GM21447 (cell line): ENCODE results near the gene LRRC61.
A peak's percentile ranks its signal among the peaks of the same experiment; 100 is the strongest.
"Not testable (repeated sequence)": the region's sequence is repeated elsewhere in the genome, so short reads cannot be mapped to it uniquely, and the experiment has no call there.

Experiments used
- ATAC-seq: cut with Tn5 transposase; IDR thresholded peaks from one replicate; pipeline ENCODE4 v1.9.1; 2021; ENCODE audit not compliant: unreplicated experiment

Gene LRRC61, protein sequence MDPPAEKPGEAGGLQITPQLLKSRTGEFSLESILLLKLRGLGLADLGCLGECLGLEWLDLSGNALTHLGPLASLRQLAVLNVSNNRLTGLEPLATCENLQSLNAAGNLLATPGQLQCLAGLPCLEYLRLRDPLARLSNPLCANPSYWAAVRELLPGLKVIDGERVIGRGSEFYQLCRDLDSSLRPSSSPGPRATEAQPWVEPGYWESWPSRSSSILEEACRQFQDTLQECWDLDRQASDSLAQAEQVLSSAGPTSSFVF

DNA sequence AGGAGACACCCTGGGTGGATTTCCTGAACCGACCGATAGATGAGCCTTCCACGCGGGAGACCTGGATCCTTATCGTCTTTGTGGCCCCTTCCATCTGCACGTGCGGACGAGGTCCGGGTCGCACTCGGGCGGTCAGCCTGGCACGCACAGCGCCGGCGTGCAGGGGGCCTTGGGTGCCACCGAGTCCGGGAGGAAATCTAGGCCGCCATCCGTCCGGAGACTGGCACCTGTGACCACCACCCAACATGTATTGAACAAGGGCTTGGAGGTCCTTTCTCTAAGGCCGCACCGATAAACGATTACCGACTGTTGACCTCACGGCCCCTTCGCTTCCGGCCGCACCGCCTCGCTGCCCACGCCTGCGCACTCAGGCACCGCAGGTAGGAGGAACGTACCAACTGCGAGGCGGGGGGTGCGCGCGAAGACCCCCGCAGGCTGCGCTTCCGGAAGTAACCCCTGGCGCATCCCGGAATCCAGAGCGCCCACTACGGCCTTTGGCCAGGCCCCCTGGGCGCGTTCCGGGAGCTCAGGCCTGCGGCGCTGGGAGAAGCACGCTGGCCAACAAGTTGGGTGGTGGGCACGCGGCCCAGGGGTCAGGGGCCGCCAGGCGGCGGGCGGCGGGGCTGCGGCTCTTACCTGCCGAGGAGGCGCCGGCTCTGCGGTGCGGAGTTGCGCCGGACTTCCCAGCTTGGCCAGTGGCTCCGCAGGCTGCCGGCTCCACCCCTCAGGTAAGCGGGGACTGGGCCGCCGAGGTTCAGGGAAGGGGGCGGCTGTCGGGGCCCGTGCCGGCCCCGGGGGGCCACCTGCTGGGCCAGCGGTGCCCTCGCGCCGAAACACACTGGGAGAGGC, at the start of gene LRRC61, which contains the start of gene ACTR3C:
Gene LRRC61 (plus strand): TSS at position 523 of the 849 bp plus-strand sequence. CDS start 13,507 bp downstream, outside the sequence.
Gene ACTR3C (minus strand): TSS at position 713 of the 849 bp plus-strand sequence. CDS start 28,249 bp downstream, outside the sequence.
- ATAC-seq: peak; percentile 65

GRCh38 chr7:150276132-150276695, 46.9 kb upstream of the LRRC61 start:
- peak; percentile 57 for ATAC-seq

GRCh38 chr7:150278383-150278782, 44.8 kb upstream of the LRRC61 start:
- ATAC-seq: not testable (repeated sequence)

DNA sequence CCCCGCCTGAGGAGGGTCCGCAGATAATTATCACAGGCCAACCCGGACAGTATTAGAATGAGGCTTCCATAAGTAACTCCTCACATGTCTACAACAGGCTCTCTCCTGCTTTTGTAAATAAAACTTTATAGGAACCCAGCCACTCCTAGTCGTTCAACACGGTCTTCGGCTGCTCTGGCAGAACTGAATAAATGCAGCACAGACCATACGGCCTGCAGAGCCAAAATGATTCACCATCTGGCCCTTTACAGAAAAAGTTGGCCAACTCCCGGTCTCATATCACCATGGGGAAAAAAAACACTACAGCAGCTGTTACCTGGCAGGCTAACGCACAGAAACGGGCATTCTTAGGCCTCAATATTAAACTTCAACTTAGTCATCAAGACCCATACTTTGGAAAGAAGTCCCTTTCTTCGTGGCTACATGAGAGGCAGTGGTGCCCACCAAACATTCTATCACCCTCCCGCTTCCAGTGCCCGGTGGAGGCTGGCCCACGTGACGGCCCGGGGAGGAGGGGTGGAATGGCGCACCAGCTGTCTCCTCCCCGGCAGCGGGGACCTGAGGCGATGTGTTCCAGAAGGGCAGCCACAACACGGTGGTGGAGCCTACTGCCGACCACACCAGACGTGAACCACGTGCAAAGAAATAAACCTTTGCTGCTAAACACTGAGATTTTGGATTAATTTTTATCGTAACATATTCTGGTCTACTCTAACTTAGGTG, 41.3 kb upstream of the LRRC61 start:
- ATAC-seq: not testable (repeated sequence)

GRCh38 chr7:150283111-150283510, 40.0 kb upstream of the LRRC61 start:
- not testable (repeated sequence) for ATAC-seq

- not testable (repeated sequence) for ATAC-seq
These were observed 39.5 kb upstream of the LRRC61 start for GRCh38 chr7:150283608-150284007.

GRCh38 chr7:150285849-150286754, 37.1 kb upstream of the LRRC61 start:
- not testable (repeated sequence) for ATAC-seq

GRCh38 chr7:150287815-150288214, 35.3 kb upstream of the LRRC61 start:
- ATAC-seq: not testable (repeated sequence)

GRCh38 chr7:150288816-150289215, 34.3 kb upstream of the LRRC61 start:
- ATAC-seq: not testable (repeated sequence)

GRCh38 chr7:150290317-150290716, 32.8 kb upstream of the LRRC61 start:
- ATAC-seq: not testable (repeated sequence)

GRCh38 chr7:150295027-150295426, 28.1 kb upstream of the LRRC61 start:
- ATAC-seq: not testable (repeated sequence)

DNA sequence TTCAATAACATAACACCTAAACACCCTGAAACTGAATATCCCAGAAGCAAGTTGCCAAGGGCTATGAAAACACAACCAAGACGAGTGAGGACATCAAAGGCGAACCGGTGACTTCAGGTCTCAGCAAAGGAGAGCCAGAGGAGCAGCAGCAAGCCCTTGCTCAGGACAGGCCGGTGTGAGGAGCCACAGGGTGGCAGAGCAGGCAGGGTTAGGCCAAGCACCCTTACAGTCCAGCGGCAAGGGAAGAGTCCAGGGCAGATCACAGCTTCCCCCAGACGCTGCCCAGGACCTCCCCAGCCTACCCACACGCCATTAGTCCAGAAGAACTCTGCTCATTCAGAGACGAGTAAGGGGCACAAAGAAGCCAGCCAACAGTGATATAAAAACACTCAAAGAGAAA, 27.5 kb upstream of the LRRC61 start:
- ATAC-seq: not testable (repeated sequence)

DNA sequence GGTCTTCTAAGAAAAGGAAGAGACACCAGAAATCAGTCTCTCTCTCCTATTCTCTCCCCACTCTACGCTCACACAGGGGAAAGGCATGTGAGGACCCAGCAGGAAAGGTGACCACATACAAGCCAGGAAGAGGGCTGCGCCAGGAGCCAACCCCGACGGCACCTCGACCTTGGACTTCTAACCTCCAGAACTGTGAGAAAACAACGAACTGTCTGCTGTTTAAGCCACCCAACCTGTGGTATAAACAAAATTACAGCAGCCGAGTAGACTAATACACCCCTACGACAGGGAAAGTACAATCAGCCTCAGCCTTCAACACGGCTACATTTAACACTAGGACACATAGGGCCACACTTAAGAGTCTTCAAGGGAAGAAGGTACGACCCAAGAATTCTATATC, 26.4 kb upstream of the LRRC61 start:
- not testable (repeated sequence) for ATAC-seq

- not testable (repeated sequence) for ATAC-seq
These were observed 25.2 kb upstream of the LRRC61 start for GRCh38 chr7:150297978-150298377.

- ATAC-seq: not testable (repeated sequence)
These were observed 20.2 kb upstream of the LRRC61 start for GRCh38 chr7:150302908-150303310.

DNA sequence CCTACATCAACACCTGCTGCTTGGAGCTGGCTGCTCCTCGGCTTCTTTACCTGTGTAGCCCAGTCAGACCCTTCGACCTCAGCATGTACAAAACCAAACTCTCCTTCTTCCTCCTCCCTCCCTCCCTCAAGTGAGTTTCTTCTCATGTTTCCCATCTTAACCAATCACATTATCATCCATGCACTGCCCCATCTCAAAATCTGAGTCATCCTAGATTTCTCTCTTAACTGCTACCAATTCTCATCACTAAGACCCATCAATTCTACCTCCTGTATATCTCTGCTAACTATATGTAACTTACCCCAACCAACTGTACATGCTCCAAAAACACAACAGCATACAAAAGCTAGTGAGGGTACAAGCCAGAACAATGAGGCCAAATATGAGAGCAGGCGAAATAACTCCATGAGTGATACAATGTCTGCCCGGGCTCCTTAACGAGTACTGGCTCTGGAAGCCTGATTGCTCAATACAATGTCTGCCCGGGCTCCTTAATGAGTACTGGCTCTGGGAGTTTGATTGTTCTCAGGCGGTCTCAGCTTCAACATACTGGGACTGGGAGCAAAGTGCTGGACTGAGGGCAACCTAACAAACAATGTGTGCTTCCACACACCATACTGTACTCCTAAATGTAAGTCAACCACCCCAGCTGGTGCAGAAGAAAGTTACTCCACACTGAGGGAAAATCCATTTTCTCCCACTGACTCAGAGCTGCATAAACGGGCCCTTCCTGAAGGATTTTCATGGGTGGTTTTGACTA, 18.5 kb upstream of the LRRC61 start:
- not testable (repeated sequence) for ATAC-seq

GRCh38 chr7:150305259-150305902, 17.8 kb upstream of the LRRC61 start:
- ATAC-seq: not testable (repeated sequence)

GRCh38 chr7:150305903-150306284, 17.3 kb upstream of the LRRC61 start:
- not testable (repeated sequence) for ATAC-seq
